GM10266 (cell line): ENCODE measurements around the gene FBXL14.
"Not testable (repeated sequence)": the region's sequence is repeated elsewhere in the genome, so short reads cannot be mapped to it uniquely, and the experiment has no call there.

Source experiments
- DNase-seq: peaks from one replicate; pipeline ENCODE4 v3.0.0; 2012; ENCODE audit errors: extremely low spot score
- TF ChIP-seq, protein P1 (sequence below): IDR thresholded peaks from 2 replicates; pipeline ENCODE4 v1.5.1; 2012; ENCODE audit warnings: mild to moderate bottlenecking, low read depth; ENCODE audit not compliant: control insufficient read depth, insufficient read depth; ENCODE audit errors: missing control alignments

FBXL14 gene

GRCh38 chr12:1603269-1603993 lies 9.1 kb upstream of the FBXL14 start:
- DNase-seq, result no peak
- TF ChIP-seq, protein P1, sequence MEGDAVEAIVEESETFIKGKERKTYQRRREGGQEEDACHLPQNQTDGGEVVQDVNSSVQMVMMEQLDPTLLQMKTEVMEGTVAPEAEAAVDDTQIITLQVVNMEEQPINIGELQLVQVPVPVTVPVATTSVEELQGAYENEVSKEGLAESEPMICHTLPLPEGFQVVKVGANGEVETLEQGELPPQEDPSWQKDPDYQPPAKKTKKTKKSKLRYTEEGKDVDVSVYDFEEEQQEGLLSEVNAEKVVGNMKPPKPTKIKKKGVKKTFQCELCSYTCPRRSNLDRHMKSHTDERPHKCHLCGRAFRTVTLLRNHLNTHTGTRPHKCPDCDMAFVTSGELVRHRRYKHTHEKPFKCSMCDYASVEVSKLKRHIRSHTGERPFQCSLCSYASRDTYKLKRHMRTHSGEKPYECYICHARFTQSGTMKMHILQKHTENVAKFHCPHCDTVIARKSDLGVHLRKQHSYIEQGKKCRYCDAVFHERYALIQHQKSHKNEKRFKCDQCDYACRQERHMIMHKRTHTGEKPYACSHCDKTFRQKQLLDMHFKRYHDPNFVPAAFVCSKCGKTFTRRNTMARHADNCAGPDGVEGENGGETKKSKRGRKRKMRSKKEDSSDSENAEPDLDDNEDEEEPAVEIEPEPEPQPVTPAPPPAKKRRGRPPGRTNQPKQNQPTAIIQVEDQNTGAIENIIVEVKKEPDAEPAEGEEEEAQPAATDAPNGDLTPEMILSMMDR, result no peak

DNA sequence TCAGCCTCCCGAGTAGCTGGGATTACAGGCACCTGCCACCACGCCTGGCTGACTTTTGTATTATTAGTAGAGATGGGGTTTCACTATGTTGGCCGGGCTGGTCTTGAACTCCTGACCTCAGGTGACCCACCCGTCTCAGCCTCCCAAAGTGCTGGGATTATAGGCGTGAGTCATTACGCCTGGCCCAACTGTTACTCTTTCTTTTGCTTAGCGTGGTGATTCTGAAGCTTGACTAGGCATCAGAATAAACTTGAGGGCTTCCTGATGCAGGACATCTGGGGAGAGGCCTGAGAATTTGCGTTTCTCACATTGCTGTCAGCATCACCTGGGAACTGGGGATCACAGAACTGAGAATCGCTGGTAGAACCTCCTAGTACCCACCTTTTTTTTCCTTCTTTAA lies 8.3 kb upstream of the FBXL14 start:
- not testable (repeated sequence) for DNase-seq

DNA sequence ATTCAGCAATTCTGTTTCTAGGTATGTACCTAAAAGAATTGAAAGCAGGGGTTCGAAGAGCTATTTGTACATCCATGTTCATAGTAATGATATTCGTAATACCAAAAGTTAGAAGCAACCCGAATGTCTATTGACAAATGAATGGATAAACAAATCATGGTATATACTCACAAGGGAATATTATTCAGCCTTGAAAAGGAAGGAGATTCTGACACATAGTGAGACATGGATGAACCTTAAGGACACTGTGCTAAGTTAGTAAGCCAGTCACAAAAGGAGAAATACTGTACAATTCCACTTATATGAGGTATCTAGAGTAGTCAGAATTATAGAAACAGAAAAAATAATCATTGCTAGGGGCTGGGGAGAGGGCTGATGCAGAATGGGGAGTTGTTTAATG lies 4.4 kb upstream of the FBXL14 start:
- no peak for DNase-seq

DNA sequence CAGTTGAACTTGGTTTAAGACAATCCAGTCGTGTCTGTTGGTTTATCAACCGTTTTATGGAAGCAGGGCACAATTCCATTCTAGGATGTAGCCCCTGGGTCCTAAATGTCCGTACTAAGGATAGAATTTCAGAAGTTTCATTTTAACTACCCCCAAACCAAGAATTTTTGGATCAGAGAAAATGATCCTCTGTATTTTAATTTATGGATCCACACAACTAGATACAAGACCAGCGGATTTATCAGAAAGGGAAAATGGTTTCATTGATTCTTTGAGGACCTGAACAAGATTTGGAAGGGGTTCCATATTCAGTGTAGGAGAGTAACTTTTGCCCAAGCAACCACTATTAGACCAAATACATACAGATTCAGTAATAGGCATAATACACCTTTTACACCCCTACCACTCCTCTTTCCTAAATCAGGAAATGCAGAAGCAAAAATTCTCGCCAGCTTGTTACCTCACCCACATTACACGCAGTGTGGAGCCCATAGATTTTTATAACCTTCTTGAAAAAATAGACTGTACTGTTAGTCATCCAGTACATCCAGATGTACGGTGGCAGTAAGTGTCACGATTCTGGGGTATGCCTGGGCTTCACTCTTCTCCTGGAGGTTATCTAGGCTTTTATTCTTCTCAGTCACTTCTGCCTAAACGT lies 1.4 kb upstream of the FBXL14 start:
- DNase-seq, result no peak
- TF ChIP-seq, protein P1, result no peak

More for the DNA sequence above, 4.4 kb upstream of the FBXL14 start:
- TF ChIP-seq, protein P1, result no peak

DNA sequence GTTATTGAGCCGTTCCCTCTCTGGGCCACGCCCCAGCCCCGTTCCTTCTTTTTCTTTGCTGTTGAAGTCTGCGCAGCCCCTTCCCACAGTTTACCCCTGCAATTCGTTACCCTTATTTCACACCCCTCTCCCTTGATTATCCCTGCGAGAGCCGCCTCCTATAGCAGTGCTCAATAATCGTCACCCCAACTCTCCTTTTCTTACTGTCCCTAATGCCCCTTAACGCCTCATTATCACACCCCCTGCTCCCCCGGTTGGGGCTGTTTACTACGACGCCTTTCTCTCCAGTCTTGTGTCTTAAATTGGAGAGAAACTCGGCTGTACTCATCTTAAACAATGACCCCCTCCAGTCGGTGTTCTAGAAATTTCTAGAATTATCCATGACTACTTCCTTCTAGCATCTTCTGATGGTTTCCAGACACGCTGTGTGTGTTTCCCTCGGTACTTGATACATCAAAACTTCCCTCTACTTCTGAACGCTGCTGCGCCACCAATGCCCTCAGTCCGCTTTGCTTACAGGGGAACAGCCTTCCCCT lies 713 bp upstream of the FBXL14 start:
- no peak for DNase-seq

DNA sequence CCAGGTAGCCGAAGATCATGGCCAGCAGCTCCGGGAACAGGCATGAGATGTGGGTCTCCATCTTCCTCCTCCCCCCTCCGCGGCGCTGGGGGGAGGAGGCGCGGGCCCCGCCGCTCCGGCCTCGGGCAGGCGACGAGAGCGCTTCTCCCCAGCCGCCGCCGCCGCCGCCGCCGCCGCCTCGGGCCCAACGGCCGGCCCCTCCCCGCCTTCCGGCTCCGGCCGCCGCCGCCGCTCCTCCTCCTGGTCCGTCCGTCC lies 448 bp downstream of the FBXL14 start:
- TF ChIP-seq, protein P1, result no peak
- peak; percentile 88 for DNase-seq

More for the DNA sequence above, 713 bp upstream of the FBXL14 start:
- TF ChIP-seq, protein P1, result no peak

DNA sequence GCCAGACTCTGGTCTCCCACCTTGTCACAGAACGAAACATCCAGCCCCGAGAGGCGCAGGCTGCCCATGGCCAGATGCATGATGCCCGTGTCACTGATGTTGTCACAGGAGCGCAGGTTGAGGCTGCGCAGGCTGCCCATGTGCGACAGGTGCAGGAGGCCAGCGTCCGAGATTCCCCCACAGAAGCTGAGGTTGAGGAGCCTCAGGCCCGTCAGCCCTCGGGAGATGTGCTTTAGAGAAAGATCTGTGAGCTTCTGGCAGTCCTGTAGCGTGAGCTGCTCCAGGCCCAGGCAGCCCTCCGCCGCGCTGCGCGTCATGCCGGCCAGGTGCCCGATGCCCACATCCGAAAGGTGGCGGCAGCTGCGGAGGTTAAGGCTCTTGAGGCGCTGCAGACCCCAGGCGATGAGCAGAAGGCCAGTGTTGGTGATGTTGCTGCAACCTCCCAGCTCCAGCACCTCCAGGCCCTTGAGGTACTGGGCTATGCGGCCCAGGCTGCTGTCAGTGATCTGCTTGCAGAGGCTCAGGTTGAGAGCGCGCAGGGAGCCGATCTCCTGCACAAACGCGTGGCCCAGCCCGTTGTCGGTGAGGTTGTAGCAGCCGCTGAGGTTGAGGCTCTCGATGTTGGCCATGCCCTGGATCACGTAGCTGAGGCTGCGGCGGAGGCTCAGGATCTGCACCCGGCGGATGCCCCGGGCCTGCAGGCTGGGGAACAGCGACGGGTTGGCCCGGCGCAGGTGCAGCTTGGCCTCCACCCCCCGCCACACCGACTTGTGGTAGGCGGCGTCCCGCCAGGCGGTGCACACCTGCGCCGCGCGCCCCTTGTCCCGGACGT lies 991 bp downstream of the FBXL14 start:
- DNase-seq, result no peak
- TF ChIP-seq, protein P1, result no peak
